GM18526 (cell line): Measurements from ENCODE around the gene SLC2A9.

ENCODE experiments used
- POLR2A ChIP-seq: IDR thresholded peaks from 3 replicates; pipeline ENCODE4 v1.6.1; 2011; ENCODE audit not compliant: insufficient read length; ENCODE audit errors: extremely low read depth

SLC2A9 gene

GRCh38 chr4:9944431-9945425, 76.6 kb downstream of the SLC2A9 start:
- no peak for TF ChIP-seq POLR2A

DNA sequence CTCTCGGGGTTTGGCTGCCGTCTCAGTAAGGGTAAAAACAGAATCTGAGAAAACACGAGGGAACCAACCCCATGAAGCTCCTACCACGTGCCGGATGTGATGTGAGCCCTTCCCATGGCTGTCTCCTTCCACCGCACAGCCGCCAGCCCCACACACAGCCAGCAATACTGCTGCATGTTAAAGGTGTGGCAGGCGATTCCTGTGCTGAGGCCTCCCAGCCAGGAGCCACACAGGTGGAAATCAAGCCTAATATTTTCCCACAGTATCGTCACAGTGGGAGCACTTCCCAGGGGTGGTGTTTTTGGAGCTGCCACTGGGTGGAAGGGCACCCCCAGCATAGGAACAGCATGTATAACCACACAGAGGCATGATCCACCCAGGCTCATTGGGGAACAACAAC, 77.5 kb downstream of the SLC2A9 start:
- TF ChIP-seq POLR2A, result no peak

GRCh38 chr4:9942921-9943600, 78.2 kb downstream of the SLC2A9 start:
- no peak for TF ChIP-seq POLR2A

DNA sequence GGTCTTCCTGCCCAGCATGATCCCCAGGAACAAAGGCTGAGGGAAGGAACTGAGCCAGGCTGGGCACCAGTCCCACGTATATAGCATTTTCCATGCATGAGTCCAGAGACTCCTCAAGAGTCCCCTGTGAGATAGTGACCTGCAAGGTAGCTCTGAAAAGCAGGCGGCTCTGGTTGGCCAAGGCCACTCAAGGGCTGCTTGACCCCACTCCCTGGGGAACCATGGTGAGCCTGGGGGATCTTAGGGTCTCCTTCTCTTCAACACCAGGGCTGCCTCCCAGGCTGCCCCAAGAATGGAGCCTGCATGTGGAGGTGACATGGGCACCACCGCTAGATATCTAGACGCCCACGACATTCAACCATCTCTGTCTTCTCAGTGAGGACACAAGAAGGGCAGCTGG, 79.2 kb downstream of the SLC2A9 start:
- TF ChIP-seq POLR2A, result no peak

- no peak for TF ChIP-seq POLR2A
Observed at GRCh38 chr4:9940041-9940440, 81.3 kb downstream of the SLC2A9 start.

DNA sequence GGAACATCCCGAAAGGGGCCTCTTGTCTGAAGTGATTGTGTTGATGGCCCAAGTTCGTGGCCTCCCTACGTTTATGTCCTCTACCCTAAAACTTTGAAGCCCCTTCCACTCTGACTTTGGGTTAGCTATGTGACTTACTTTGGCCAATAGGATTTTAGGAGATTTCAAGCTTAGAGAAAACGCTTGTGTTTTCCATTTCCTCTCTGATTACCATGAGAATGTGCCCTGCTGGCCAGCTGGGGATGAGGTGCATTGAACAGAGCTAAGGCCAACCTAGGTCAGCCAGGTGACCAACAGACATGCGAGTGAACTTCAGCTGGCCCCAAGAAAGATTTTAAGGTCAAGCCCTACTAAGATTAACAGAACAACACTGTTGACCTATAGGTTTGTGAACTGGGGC, 82.4 kb downstream of the SLC2A9 start:
- TF ChIP-seq POLR2A, result no peak

- TF ChIP-seq POLR2A, result no peak
Observed at GRCh38 chr4:9937078-9937477, 84.2 kb downstream of the SLC2A9 start.

- no peak for TF ChIP-seq POLR2A
Observed at GRCh38 chr4:9936129-9936644, 85.1 kb downstream of the SLC2A9 start.

GRCh38 chr4:9933956-9934355, 87.3 kb downstream of the SLC2A9 start:
- TF ChIP-seq POLR2A, result no peak

DNA sequence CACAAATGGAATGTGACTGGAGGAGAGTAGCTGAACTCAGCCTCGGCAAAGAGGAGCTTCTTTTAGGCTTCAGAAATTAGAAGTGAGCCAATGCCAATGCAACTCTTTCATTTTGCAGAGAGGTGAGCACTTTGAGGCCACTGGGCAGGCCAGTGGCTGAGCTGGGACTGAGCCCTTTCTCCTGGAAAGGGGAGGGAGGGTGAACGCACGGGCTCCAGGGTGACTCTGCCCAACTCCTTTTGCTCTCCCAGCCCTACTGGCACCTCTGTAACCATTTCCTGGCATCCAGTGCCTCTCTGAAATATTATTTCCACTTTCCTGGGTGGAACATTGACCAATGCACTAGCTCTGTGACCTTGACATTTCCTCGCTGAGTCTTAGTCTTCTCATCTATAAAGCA, 88.1 kb downstream of the SLC2A9 start:
- TF ChIP-seq POLR2A, result no peak

GRCh38 chr4:9932771-9933170, 88.5 kb downstream of the SLC2A9 start:
- TF ChIP-seq POLR2A, result no peak

GRCh38 chr4:9931146-9931545, 90.2 kb downstream of the SLC2A9 start:
- TF ChIP-seq POLR2A, result no peak

DNA sequence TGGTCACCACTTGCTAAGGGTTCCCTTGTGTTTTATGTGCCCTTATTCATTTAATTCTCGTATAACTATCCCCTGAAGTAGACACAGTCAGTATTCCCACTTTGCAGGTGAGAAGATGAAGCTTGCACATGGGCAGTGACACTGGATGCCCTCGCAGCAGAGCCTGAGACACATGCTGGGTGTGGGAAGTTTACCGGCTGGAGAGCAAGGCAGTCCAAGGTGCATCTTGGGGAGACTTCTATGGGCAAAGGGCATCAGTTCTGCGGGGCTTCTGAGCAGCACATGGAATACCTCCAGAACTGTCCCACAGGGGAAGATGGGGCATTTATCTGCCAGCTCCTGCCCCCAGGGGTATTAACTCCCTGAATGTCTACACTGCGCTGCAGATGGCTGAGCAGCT, 92.2 kb downstream of the SLC2A9 start:
- no peak for TF ChIP-seq POLR2A

- TF ChIP-seq POLR2A, result no peak
Observed at GRCh38 chr4:9927341-9928007, 93.8 kb downstream of the SLC2A9 start.

- no peak for TF ChIP-seq POLR2A
Observed at GRCh38 chr4:9926586-9926985, 94.7 kb downstream of the SLC2A9 start.
